Ascending aorta (tissue), 2 donors: ENCODE data around the gene FLT3. TPM values are rescaled to one million over a fixed set of nuclear protein-coding genes. Genes with fewer than 3 reads are reported as not detected.

Experiments used
- DNase-seq, 2 donors: peaks; one replicate each; pipeline ENCODE4 v3.0.0-alpha.2; 2019; ENCODE audit warnings: low spot score in 2 of 2
- H3K27ac ChIP-seq, 2 donors: fragments of 200-600 bp; sonication (generic); one replicate each; pipeline ENCODE4 v1.5.1; 2016 to 2017; ENCODE audit warnings: mild to moderate bottlenecking in 1 of 2
- H3K27me3 ChIP-seq: fragments of 200-600 bp; sonication (generic); one replicate; pipeline ENCODE4 v1.5.1; 2017
- H3K36me3 ChIP-seq, 2 donors: fragments of 200-600 bp; sonication (generic); one replicate each; pipeline ENCODE4 v1.5.1; 2016
- H3K4me1 ChIP-seq, 2 donors: fragments of 200-600 bp; sonication (generic); one replicate each; pipeline ENCODE4 v1.5.1; 2016 to 2017; ENCODE audit warnings: mild to moderate bottlenecking in 1 of 2
- H3K4me3 ChIP-seq, 2 donors: fragments of 200-600 bp; sonication (generic); one replicate each; pipeline ENCODE4 v1.5.1; 2016 to 2017; ENCODE audit warnings: mild to moderate bottlenecking in 1 of 2
- H3K9me3 ChIP-seq, 2 donors: fragments of 200-600 bp; sonication (generic); one replicate each; pipeline ENCODE4 v1.5.1; 2016
- intact Hi-C: fragments of 100-400 bp; cut with DNase I; formaldehyde crosslinking; loops from one replicate; pipeline ENCODE4 v1.15.1; 2023
- total RNA-seq: library from RNA; depleted of rRNA; stranded (reverse); fragments of >200 nt; gene quantifications from one replicate; pipeline ENCODE4 v1.1.0, GENCODE V29; 2016
- TF ChIP-seq, protein P1 (sequence below), 3 experiments: fragments of 200-600 bp in 2 of 3; fragments of 450-650 bp in 1 of 3; sonication (generic) in 2 of 3; IDR thresholded peaks; one replicate each; pipeline ENCODE4 v1.5.1; 2016 to 2019; ENCODE audit warnings: antibody characterized with exemption in 3 of 3, mild to moderate bottlenecking in 1 of 3, moderate library complexity in 1 of 3

FLT3 gene
- total RNA-seq, 1 donor from 2014 or later = not detected

DNA sequence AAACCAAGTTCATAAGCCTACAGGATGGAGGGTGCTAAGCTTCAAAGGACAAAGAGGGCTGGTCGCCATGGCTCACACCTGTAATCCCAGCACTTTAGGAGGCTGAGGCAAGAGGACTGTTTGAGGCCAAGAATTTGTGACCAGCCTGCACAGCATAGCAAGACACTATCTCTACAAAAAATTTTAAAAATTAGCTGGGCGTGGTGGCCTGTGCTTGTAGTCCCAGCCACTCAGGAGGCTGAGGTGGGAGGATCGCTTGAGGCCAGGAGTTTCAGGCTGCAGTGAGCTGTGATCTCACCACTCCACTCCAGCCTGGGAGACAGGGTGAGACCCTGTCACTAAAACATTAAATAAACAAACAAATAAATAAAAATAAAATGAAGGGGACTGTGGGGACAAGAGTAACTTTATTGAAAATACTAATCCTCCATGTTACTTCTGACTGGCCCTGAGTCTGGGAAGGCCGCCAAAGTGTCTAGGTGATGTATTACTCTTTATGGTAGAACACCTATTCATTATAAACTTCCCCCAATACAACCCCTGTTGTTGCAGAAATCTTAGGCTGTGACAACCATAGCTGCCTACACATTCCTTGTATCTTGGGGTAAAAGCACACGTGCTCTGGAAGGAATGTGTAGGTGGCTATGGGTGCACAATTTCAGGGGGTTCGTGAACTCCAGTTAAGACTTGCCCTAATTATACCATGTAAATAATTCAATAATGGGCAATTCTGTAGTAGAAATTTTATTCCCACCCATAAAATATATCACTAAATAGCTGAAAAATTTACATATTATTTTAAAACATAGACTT, 97.3 kb downstream of the FLT3 start:
- no peaks in the 10 kb centered on the region for H3K4me1 ChIP-seq
- no peaks in the 10 kb centered on the region for H3K36me3 ChIP-seq
- no peaks in the 10 kb centered on the region for H3K9me3 ChIP-seq
- H3K4me3 ChIP-seq = no peak overlapping the region
- intact Hi-C loops = no loop called here
- H3K27ac ChIP-seq = no peak overlapping the region
- H3K27me3 ChIP-seq = no peaks in the 10 kb centered on the region
- no peak for DNase-seq
- TF ChIP-seq, protein P1, sequence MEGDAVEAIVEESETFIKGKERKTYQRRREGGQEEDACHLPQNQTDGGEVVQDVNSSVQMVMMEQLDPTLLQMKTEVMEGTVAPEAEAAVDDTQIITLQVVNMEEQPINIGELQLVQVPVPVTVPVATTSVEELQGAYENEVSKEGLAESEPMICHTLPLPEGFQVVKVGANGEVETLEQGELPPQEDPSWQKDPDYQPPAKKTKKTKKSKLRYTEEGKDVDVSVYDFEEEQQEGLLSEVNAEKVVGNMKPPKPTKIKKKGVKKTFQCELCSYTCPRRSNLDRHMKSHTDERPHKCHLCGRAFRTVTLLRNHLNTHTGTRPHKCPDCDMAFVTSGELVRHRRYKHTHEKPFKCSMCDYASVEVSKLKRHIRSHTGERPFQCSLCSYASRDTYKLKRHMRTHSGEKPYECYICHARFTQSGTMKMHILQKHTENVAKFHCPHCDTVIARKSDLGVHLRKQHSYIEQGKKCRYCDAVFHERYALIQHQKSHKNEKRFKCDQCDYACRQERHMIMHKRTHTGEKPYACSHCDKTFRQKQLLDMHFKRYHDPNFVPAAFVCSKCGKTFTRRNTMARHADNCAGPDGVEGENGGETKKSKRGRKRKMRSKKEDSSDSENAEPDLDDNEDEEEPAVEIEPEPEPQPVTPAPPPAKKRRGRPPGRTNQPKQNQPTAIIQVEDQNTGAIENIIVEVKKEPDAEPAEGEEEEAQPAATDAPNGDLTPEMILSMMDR (IDR thresholded peaks at IDR 0.05) = no peak

DNA sequence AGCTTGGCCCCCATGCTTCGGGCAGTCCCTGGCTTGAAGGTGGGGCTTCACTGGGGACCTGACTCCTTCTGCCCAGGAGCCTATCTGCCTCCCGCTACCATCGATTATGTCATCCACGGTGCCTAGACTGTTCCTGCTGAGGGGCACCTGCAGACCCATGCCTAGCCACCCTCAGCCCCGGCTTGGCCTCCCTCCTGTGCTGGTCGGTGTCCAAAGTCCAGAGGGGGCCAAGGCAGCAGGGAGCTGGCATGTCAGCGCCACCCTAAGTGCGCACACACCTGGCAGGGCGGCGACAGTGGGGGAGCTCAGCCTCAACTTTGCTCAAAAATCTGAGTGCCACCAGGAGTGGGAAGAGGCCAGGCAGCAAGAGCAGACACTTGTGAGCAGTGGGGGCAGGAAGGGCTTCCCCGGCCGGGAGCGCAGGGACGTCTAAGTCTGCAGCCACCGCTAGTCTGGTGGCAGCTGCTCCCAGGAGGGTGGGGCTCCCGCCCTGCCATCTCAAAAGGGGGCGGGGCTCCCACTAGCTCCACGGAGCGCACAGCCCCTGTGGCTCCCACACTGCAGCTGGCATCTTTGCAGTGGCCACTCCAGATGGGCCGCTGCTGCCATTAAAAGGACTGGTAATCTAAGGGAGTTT, 98.4 kb downstream of the FLT3 start:
- TF ChIP-seq, protein P1 (IDR thresholded peaks at IDR 0.05) = no peak
- no peak for DNase-seq
- H3K4me1 ChIP-seq = no peaks in the 10 kb centered on the region
- no peak overlapping the region for H3K4me3 ChIP-seq
- no peaks in the 10 kb centered on the region for H3K36me3 ChIP-seq
- H3K27ac ChIP-seq = no peak overlapping the region
- intact Hi-C loops = no loop called here
- H3K27me3 ChIP-seq = no peaks in the 10 kb centered on the region
- H3K9me3 ChIP-seq = no peaks in the 10 kb centered on the region

DNA sequence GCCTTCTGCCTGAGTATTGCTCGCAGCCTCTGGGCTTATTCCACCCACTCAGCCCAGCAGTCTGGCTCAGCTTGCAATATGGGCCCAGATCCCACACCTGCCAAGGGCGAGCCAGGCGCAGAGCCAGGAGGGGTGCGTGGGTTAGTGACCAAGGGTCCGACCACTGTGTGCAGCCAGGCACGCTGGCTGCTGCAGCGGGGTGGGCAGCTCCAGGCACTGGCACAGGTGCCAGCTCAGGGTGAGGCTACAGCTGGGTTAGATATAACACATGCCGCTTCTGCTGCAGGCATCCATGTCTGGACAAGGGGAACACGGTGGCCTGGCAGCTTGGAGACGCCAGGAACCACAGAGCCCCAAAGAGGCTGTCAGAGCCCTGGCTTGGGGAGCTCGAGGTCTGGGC, 99.3 kb downstream of the FLT3 start:
- Histone ChIP-seq H3K4me1 (no peaks in the 10 kb centered on the region), H3K27me3 (no peaks in the 10 kb centered on the region), H3K9me3 (no peaks in the 10 kb centered on the region), H3K4me3 (no peak overlapping the region), H3K36me3 (no peaks in the 10 kb centered on the region), H3K27ac (no peak overlapping the region)
- no peak for DNase-seq
- TF ChIP-seq, protein P1 (IDR thresholded peaks at IDR 0.05) = no peak
- intact Hi-C loops = no loop called here

DNA sequence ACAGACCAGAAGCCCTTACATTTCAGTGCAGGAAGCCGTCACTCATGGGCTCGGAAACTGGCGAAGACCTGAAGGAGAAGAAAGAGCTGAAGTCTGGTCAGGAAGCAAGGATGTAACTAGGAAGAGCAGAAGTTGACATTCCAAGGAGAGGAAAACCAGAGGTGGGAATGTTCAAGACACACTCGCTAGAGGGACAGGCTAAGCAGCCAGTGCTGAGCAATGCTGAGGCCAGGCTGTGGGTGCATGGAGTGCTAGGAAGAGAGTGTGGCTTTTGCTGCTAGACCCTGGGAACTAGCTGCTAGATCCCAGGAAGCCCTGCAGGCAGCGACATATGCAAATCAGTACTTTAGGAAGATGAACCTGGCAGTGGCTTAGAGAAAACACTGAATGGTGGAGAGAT, 99.8 kb downstream of the FLT3 start:
- intact Hi-C loops = no loop called here
- no peaks in the 10 kb centered on the region for H3K27me3 ChIP-seq
- no peaks in the 10 kb centered on the region for H3K9me3 ChIP-seq
- no peak for DNase-seq
- no peak overlapping the region for H3K27ac ChIP-seq
- TF ChIP-seq, protein P1 (IDR thresholded peaks at IDR 0.05) = no peak
- no peak overlapping the region for H3K4me3 ChIP-seq
- H3K36me3 ChIP-seq = no peaks in the 10 kb centered on the region
- no peaks in the 10 kb centered on the region for H3K4me1 ChIP-seq

DNA sequence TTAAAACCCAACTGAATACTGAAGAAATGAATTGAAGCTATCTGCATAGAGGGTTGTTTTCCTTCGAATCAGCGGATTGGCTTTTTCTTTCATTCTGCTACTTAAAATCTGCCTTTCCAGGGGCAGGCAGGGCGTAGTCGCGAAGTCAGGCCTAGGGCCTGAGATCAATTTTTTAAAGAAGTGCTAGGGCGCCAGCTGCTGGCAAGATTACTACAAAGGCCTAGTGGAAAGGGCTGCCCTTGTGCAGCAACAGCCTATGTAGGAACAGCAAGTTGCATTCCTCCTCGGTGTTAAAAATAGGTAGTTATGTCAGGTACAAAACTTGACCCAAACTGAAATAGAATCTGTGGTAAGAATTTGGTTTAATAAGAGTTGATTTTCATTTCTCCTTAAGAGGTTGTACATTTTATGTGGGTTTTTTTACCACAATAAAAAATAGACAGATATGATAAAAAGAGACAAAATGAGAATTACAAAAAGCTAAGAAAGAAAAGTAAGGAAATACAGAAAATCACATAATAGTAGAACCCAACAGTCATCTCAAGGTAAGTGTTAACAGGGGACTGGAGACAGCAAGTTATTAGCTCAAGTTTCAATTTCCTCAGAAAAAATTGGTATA, 102.4 kb downstream of the FLT3 start:
- Histone ChIP-seq H3K27me3 (no peaks in the 10 kb centered on the region), H3K27ac (no peak overlapping the region), H3K4me3 (no peak overlapping the region), H3K9me3 (no peaks in the 10 kb centered on the region), H3K4me1 (no peaks in the 10 kb centered on the region), H3K36me3 (no peaks in the 10 kb centered on the region)
- TF ChIP-seq, protein P1 (IDR thresholded peaks at IDR 0.05) = peak in 2 of 3 experiments; percentile 28 to 34
- DNase-seq = no peak
- intact Hi-C loops = no loop called here
